HG03045 (cell line): ENCODE data around the gene DEFB114.
"Not testable (repeated sequence)": the region's sequence is repeated elsewhere in the genome, so short reads cannot be mapped to it uniquely, and the experiment has no call there.

Experiments used
- ATAC-seq: cut with Tn5 transposase; IDR thresholded peaks from one replicate; pipeline ENCODE4 v1.9.1; 2021; ENCODE audit warnings: mild to moderate bottlenecking, moderate library complexity; ENCODE audit not compliant: unreplicated experiment

The DEFB114 gene, protein sequence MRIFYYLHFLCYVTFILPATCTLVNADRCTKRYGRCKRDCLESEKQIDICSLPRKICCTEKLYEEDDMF

DNA sequence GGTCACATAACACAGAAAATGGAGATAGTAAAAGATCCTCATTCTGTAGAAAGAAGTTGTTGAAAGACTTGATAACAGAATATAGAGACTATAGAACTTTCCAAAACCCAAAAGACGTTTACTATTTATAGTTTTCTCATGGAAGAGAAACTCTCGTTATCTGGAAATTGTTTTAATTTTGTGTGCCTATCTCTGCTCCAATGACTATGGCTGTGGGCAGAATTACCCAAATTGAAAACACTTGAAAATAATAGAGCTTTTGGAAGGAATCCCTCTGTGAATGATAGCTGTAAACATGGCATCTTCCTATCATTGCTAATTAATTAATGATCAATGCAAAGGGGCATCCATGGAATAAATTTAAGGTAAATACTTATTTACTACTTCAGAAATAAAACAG, at the start of gene DEFB114:
TSS of gene DEFB114 (minus strand) at position 101 of the 400 bp plus-strand sequence. CDS start at position 42, 59 bp downstream.
- no peak for ATAC-seq

DNA sequence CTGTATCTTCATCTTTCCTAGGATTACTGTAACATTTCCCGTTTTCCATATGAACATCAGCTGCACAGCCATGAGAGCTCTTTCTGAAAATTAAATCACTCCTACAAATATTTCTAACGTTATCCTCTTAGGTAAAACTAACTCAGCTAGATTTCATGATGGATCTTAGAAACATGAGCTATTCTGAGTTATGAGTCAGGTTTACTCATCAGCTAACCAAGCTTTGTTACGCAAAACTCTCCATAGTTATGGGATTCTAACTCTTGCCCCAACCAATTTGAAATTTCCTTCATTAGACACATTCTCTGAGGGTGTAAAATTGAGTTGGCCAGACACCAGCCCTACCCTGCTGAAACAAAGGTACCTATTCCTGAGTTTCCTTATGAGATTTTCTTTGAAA, 43.9 kb upstream of the DEFB114 start:
- ATAC-seq, result no peak

DNA sequence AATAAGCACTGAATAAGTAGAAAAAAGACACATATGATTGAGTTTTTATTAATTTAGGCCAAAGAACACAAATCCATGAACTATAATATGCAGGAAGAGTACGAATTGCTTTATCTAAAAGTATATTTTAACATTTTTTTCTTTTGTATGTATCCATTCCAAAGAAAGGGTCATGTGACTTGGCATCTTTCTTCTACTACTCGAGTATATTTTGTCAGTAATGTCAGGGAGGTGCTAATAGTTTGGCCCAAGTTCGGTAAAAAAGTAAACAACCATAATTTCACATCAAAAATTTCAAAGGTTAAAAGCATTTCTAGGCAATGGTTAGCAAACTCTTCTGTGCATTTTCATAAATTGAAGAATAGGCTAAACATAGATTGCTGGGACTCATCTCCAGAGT, 39.2 kb upstream of the DEFB114 start:
- ATAC-seq, result no peak

DNA sequence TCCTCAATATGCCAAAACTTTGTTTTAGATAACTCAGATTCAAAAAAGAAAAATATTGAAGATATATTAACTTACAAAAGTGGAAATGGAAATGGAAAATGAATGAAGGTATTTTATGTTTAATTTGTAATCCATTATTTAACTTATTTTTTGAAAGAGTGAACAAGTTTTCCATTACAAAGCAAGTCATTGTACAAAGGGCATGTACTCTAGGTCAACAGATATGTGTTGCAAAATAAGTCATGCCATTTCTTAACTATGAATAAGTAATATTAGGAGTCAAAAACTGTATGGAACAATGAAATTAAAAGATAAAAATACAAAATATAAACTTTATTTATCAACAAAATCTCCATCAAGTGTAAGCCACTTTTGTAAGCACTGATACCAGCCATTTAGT, 31.3 kb upstream of the DEFB114 start:
- ATAC-seq, result no peak

DNA sequence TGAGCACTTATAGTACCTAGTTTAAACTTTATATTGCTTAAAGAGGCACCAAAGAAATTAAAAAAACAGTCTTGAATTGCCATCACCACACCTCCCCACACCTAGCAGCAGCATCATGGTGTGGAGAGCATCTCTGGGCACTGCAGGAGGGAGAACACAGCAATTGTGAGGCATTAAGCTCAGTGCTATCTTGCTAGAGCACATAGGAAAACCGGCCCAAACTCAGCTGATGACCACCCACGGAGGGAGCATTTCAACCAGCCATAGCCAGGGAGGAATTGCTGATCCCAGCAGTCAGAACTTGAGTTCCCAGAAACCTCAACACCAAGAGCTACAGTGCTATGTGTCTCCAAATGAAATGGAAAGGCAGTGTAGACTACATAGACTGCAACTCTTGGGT, 24.9 kb upstream of the DEFB114 start:
- ATAC-seq, result no peak

DNA sequence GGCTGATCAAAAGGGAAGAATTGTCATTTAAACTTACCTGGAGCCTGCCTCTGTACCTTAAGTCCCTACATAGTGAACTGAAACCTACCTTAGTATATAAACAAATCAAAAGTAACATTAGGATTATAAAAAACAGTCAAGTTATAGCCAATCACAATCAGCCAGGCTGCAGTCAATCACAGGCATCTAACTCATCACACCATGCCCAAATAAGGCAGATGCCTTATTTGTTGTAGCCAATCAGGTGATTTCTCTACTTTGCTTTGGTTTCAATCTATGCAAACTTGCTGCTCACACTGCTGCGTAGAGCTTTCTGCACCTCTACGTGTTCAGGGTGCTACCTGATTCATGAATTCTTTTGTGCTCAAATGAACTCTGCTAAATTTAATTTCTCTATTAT, 23.8 kb upstream of the DEFB114 start:
- no peak for ATAC-seq

DNA sequence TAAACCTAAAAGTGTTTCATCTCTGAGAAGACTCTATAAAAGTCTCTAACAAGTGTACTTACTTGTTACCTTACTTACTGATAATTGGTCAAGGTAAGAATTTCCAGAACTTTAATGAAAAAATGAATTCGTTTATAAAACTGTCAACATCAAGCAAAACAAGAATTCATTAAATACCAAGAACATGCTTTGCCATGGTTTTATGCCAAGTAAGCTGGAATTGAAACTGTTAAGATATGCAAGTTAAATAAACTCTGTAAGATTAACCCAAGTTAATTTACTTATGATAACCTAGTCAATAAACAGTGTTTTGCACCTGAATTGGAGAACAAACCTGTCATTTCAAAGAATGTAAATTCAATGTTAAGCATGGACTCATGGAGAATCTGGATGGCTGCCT, 22.6 kb upstream of the DEFB114 start:
- no peak for ATAC-seq

DNA sequence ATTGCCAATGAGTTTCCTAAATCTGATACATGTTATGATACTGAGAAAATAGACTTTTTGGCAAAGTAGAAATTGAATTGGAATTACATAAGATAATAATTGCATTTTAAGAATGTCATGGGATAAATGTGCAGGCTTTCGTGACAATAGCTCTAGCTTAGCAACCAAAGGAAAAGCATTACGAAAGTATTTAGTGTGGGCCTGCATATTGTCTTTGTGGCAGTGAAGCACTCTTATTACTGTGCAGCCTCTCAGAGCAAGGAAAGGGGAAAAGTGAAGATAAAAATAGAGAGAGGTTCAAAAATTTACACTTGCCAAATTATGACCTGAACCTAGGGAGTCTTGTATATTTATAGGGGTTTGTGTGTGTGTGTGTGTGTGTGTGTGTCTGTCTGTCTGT, 18.1 kb upstream of the DEFB114 start:
- ATAC-seq, result no peak

DNA sequence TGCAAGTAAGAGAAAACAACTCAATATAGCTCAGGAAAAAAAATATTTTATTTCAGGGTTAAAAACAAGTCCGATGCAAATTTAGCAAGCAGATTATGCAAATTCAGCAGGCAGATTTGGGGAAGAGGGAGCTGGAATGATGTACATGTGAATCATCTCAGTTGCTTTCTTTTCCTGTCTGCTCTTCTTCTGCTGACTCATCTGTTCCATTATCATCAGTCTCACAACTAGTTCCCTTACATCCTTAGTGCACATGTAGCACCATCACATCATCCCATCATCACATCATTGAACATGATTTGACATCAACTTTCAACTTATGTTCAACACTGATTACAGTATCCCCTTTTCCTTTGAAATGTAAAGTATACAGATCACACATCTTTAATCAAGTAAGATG, 16.9 kb upstream of the DEFB114 start:
- ATAC-seq, result peak; percentile 60

DNA sequence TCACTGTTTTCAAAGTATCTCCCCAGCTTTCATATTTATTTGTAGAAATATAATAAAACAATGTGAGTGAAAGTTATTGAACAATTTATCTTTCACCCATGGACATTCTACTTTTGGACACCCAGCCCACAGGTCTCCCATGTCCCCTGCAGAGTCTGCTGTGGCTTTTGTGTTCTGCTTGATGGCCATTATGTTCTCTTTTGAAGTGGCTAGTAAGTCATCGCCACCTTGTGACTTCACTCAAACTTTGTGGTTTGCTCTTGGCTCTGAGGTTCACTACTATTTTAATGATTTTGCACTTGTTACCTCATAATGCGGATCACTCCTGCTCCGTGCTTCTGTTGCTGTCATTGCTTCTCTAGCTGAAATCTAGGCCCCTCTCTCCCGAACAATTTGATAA, 15.6 kb upstream of the DEFB114 start:
- ATAC-seq, result no peak

DNA sequence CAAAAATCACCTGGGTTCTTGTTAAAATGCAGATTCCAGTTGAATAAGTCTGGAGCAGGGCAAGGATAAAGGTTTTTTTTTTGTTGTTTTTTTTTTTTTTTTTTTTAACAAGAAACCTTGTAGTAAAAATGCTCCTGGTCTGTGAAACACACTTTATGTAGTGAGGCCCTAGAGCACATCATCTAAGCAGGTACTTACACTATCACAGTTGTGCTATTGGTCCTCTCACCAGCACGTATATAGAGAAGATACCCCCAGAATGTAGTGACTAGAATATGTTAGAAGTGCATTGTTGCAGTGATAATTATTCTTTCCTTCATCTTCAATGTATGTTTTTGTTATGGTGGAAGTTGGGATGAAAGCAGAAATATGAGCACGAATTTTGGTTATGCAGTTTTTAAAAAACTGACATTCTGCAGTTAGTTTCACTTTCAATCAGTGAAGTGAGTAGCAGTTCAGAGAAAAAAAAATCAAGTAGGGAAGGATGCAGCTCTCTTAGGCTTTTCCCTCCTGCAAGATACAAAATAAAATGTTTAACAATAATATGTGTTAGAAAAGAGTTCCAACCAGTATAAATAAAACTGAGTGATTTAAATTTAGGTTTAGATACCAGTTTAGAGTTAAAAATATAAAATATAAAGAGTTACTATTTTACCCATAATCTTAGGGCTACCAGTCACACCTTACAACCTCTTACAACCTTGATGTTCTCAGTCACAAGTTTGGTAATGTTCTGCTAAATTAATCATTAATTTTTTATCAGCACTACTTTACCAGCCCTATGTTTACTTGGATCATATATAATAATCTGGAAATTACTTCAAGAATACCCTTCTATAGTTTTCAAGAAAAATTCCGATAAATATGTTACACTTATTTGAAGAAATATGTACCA, 14.6 kb upstream of the DEFB114 start:
- ATAC-seq, result peak; percentile 43

DNA sequence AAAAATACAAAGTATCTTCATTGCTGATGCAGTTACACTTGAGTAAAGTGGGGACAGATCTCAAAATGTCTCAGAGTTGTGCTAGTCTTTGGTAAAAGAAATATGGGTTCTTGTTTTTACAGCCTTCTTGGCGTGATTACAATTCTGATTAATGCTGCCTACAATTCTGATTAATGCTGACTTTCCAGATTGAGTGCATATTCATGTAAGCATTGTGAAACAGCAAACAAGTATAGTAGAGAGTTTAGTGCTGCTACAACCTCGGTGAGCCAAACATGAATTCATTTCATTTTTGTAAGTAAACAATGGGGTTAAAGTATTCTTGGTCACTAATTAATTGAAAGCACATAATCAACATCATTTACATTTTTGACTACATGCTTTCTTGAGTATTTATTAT, 5.6 kb upstream of the DEFB114 start, which contains the start of gene DEFB113:
TSS of gene DEFB113 (minus strand) at position 21 of the 400 bp plus-strand sequence. CDS start at position 21, 0 bp downstream.
- ATAC-seq, result no peak

DNA sequence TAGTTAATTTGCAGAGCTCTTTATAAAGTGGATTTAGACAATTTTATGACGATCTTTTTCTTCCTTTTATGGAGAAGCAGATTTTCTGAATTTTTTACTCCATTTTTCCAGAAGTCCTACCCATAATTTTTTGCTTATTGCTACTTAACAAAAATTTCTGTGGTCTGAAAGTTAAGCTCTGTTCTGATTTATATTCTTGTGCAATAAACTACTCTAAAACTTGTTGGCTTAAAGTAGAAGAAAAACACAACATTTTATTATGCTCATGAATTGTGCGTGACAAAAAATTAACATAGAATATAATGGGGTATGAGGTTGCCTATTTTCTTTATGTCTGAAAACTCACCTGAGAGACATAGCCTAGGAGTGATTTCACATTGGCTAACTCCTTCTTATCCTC, 2.9 kb upstream of the DEFB114 start:
- ATAC-seq, result no peak

DNA sequence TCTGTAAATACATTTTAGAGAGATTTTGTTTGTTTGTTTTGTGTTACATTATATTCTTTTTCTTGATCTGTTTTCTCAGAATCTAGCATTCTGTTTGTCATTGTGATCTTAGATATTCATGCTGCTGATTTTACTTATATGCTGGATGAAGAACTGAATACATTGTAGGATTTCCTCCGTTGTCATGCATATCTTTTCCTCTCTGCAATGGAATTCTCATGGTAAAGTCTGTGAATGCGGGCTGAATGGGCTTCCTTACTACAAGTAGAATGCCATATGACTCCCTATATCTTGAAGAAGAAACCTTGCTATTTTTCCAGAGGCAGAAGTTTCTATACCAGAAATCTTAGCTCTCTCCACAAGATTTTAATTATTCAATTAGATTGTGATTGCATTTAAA, 2.4 kb upstream of the DEFB114 start:
- ATAC-seq, result no peak

DNA sequence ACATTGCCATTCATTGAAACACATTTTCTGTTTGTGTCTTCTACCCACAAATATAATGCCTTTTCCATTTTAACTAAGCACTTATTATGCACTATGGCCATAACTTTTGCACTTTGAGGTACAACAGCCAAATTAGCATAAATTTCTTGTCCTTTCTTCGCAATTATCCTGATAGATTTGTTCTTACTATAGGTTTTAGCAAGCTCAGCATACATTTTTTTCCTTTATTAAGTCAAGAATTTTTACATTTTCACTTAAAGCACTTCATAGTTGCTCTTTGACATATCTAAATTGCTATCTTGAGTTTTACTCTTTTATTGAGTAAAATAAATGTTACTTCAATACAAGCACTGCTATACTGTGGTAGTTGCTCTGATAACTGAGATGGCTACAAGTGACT, 5.8 kb downstream of the DEFB114 start:
- ATAC-seq, result no peak

DNA sequence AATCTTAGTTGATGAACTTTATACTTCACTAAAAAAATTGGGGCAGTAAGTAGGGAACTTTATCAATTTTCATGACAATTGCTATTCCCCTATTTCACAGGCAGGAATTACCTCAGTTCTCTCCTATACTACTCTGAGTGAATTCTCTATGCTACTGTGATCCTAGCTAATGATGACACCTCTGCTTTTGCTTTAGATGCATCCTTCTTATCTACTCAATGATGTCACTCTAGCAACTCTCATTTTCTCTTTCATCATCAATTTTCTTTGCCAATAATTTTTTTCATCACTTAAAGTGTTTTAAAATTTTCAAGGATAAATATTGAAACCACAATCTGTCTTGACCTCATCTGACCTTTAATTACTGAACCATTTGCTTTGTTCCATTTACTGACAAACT, 8.1 kb downstream of the DEFB114 start:
- no peak for ATAC-seq

DNA sequence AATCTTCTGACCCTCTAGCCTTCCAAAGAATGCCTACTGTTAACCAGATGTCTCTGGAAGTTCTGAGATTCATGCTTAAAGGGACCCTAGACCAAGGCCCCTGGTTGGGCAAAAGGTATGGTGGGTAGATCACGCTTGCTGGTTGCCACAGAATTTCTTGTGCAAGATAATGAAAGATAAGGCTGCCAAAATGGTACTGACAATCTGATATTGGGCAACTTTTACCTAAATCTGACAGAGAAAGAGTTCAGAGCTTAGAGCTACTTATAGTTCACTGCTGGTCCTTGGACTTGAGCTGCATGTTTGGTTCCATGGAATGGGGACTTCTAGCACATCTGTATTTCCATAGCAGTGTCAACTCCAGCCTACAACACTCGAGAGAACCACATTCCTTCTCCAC, 12.0 kb downstream of the DEFB114 start:
- no peak for ATAC-seq

DNA sequence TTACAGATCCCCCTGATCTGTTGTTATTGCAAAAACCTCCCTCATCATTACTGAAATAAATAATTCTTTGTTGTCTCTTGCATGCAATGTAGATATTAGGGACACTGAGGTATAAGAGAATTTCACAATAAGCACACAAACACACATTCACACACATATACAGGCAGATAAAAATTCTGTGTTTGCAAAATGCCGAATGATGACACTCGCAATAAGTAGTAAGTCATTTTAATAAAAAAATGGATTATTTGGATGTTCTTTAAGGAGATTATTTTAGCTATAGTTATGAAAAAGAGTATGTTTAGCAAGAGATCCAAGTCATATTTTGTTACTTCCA, 13.6 kb downstream of the DEFB114 start:
- ATAC-seq, result no peak

DNA sequence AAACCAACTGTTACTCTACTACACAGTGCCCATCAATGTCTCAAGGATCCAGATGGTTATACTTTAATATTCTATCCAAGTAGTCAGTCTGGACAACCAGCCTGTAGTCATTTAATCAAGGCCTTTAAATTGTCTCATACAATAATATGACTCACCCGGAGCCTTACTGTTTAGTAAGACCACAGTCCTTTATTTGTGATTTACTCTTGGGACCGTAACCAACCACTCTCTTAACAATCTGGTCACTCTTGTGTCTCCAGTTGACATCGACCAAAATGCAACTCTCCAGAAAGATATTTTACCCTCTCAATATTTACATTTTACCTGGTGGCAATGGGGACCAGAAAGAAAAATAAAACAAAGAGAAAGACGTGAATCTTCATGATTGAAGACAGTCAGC, 14.9 kb downstream of the DEFB114 start:
- ATAC-seq, result no peak

DNA sequence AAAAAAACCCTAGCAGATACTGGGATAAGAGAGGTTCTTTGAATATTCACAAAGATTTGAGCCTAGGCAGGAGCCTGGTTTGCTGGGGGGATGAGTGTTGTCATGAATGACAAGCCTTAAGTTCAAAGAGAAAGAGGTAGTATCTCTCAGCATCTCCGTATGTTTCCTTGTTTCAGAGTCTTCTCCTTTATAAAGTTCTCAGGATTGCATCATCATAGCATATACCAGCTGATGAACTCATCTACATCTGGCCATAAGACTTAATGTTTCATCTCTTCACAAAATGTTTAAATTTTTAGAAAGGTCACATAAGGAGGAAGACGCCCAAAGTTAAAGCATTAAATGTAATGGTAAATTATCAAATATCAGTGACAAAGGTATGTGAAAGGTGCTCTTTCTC, 17.1 kb downstream of the DEFB114 start:
- ATAC-seq, result no peak

DNA sequence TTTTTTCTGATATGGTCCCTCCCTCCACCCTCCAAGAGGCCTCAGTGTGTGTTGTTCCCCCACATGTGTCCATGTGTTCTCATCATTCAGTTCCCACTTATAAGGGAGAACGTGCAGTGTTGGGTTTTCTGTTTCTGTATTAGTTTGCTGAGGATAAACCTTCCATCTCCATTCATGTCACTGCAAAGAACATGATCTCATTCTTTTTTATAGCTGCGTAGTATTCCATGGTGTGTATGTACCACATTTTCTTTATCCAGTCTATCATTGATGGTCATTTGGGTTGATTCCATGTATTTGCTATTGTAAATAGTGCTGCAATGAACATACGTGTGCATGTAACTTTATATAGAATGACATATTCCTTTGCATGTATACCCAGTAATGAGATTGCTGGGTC, 19.9 kb downstream of the DEFB114 start:
- ATAC-seq, result not testable (repeated sequence)

DNA sequence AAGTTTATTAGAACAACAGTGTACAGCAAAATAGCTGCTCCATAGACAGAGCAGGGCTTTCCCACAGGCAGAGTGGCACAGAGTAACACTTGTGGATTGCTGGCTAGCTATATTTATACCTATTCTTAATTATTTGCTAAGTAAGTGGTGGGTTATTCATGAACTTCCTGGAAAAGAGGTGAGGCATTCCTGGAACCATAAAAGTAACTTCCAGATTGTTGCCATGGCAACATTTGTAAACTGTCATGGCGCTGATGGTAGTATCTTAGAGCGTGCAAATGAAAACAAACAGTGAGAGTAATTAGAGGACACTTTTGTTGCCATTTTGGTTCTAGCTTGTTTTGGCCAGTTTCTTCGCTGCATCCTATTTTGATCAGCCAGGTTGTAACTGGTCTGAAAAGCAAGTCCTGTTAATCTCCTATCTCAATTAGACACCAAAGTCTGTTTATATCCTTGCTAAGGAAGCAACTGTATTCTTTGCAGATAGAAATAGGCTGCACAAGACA, 23.9 kb downstream of the DEFB114 start:
- ATAC-seq, result no peak

DNA sequence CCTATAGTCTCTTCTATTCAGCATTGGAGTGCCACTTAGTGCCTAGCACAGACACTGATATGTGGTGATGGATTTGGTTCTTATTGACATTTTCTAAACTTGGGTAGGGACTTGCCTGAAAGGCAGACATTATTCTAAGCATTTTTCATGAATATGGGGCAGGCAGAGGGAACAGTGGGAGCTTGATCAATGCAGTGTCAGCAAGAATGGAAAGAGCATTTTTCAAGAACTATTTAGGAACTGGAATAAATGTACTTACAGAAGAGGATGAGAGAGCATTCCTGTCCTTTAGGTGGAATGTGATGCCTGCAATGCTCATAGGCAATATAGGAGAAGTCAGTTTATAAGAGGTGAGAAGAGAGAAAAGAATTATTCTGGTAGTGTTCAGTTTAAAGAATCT, 26.2 kb downstream of the DEFB114 start:
- ATAC-seq, result no peak
